Measurements from ENCODE around the gene ASIC1. TPM values are rescaled to one million over a fixed set of nuclear protein-coding genes. Genes with fewer than 3 reads are reported as not detected.

The ASIC1 gene
- total and polyA plus RNA-seq, 2 of the 13 experiments (the other 11 are each of a cell fraction or from before 2014, with no cell fraction given): 0.44 to 1.5 TPM

GRCh38 chr12:50111693-50112455, 54.5 kb downstream of the ASIC1 start, which contains the start of gene COX14 (continued):
- TF ChIP-seq, protein P1, sequence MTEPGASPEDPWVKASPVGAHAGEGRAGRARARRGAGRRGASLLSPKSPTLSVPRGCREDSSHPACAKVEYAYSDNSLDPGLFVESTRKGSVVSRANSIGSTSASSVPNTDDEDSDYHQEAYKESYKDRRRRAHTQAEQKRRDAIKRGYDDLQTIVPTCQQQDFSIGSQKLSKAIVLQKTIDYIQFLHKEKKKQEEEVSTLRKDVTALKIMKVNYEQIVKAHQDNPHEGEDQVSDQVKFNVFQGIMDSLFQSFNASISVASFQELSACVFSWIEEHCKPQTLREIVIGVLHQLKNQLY (CRISPR knock-in tag; IDR thresholded peaks at IDR 0.05): no peak
- TF ChIP-seq ZNF383 (CRISPR knock-in tag; IDR thresholded peaks at IDR 0.05; ENCODE audit: borderline replicate concordance) (no peak), ZBTB3 (CRISPR knock-in tag; IDR thresholded peaks at IDR 0.05; ENCODE audit: borderline replicate concordance, low read depth) (no peak), ZNF33A (CRISPR knock-in tag; IDR thresholded peaks at IDR 0.05; ENCODE audit: borderline replicate concordance) (no peak), ATF7 (IDR thresholded peaks at IDR 0.05) (no peak), ATF7 (CRISPR knock-in tag; IDR thresholded peaks at IDR 0.05) (0 out of 2 replicates have a peak, but pooled peaks have one; percentile 27), ARNT2 (CRISPR knock-in tag; IDR thresholded peaks at IDR 0.05; ENCODE audit: low read depth) (peak; percentile 50), HNF4G (IDR thresholded peaks at IDR 0.05; ENCODE audit: borderline replicate concordance, low read depth, low read length) (no peak), HNF4G (CRISPR knock-in tag; IDR thresholded peaks at IDR 0.05; ENCODE audit: borderline replicate concordance, low read depth) (peak; percentile 55; the same call in 1 of the 2 replicates), ZNF17 (CRISPR knock-in tag; IDR thresholded peaks at IDR 0.05) (no peak), PHF5A (CRISPR knock-in tag; IDR thresholded peaks at IDR 0.05; ENCODE audit: low read depth, unreplicated experiment) (no peak), TCF7 (IDR thresholded peaks at IDR 0.05; ENCODE audit: low read depth) (no peak)
- TF ChIP-seq, protein P2, sequence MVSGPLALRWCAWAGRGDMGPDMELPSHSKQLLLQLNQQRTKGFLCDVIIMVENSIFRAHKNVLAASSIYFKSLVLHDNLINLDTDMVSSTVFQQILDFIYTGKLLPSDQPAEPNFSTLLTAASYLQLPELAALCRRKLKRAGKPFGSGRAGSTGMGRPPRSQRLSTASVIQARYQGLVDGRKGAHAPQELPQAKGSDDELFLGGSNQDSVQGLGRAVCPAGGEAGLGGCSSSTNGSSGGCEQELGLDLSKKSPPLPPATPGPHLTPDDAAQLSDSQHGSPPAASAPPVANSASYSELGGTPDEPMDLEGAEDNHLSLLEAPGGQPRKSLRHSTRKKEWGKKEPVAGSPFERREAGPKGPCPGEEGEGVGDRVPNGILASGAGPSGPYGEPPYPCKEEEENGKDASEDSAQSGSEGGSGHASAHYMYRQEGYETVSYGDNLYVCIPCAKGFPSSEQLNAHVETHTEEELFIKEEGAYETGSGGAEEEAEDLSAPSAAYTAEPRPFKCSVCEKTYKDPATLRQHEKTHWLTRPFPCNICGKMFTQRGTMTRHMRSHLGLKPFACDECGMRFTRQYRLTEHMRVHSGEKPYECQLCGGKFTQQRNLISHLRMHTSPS (CRISPR knock-in tag; IDR thresholded peaks at IDR 0.05; ENCODE audit: low read depth): peak; percentile 66; the same call in 1 of the 2 replicates
- TF ChIP-seq, protein P3, sequence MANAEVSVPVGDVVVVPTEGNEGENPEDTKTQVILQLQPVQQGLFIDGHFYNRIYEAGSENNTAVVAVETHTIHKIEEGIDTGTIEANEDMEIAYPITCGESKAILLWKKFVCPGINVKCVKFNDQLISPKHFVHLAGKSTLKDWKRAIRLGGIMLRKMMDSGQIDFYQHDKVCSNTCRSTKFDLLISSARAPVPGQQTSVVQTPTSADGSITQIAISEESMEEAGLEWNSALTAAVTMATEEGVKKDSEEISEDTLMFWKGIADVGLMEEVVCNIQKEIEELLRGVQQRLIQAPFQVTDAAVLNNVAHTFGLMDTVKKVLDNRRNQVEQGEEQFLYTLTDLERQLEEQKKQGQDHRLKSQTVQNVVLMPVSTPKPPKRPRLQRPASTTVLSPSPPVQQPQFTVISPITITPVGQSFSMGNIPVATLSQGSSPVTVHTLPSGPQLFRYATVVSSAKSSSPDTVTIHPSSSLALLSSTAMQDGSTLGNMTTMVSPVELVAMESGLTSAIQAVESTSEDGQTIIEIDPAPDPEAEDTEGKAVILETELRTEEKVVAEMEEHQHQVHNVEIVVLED (CRISPR knock-in tag; IDR thresholded peaks at IDR 0.05; ENCODE audit: borderline replicate concordance): peak; percentile 94
- TF ChIP-seq, protein P4, sequence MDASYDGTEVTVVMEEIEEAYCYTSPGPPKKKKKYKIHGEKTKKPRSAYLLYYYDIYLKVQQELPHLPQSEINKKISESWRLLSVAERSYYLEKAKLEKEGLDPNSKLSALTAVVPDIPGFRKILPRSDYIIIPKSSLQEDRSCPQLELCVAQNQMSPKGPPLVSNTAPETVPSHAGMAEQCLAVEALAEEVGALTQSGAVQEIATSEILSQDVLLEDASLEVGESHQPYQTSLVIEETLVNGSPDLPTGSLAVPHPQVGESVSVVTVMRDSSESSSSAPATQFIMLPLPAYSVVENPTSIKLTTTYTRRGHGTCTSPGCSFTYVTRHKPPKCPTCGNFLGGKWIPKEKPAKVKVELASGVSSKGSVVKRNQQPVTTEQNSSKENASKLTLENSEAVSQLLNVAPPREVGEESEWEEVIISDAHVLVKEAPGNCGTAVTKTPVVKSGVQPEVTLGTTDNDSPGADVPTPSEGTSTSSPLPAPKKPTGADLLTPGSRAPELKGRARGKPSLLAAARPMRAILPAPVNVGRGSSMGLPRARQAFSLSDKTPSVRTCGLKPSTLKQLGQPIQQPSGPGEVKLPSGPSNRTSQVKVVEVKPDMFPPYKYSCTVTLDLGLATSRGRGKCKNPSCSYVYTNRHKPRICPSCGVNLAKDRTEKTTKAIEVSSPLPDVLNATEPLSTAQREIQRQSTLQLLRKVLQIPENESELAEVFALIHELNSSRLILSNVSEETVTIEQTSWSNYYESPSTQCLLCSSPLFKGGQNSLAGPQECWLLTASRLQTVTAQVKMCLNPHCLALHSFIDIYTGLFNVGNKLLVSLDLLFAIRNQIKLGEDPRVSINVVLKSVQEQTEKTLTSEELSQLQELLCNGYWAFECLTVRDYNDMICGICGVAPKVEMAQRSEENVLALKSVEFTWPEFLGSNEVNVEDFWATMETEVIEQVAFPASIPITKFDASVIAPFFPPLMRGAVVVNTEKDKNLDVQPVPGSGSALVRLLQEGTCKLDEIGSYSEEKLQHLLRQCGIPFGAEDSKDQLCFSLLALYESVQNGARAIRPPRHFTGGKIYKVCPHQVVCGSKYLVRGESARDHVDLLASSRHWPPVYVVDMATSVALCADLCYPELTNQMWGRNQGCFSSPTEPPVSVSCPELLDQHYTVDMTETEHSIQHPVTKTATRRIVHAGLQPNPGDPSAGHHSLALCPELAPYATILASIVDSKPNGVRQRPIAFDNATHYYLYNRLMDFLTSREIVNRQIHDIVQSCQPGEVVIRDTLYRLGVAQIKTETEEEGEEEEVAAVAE (CRISPR knock-in tag; IDR thresholded peaks at IDR 0.05; ENCODE audit: borderline replicate concordance): peak; percentile 92
- TF ChIP-seq, protein P5, sequence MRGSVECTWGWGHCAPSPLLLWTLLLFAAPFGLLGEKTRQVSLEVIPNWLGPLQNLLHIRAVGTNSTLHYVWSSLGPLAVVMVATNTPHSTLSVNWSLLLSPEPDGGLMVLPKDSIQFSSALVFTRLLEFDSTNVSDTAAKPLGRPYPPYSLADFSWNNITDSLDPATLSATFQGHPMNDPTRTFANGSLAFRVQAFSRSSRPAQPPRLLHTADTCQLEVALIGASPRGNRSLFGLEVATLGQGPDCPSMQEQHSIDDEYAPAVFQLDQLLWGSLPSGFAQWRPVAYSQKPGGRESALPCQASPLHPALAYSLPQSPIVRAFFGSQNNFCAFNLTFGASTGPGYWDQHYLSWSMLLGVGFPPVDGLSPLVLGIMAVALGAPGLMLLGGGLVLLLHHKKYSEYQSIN (CRISPR knock-in tag; IDR thresholded peaks at IDR 0.05; ENCODE audit: borderline replicate concordance): no peak
- TF ChIP-seq, protein P6, sequence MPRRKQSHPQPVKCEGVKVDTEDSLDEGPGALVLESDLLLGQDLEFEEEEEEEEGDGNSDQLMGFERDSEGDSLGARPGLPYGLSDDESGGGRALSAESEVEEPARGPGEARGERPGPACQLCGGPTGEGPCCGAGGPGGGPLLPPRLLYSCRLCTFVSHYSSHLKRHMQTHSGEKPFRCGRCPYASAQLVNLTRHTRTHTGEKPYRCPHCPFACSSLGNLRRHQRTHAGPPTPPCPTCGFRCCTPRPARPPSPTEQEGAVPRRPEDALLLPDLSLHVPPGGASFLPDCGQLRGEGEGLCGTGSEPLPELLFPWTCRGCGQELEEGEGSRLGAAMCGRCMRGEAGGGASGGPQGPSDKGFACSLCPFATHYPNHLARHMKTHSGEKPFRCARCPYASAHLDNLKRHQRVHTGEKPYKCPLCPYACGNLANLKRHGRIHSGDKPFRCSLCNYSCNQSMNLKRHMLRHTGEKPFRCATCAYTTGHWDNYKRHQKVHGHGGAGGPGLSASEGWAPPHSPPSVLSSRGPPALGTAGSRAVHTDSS (CRISPR knock-in tag; conservative IDR thresholded peaks at IDR 0.05): no peak

All from HepG2 (cell line).